Suprapubic skin (tissue), 4 donors: ENCODE measurements around the gene CHRM1.

ENCODE experiments used
- POLR2A ChIP-seq, 2 donors: fragments of 450-650 bp; IDR thresholded peaks; one replicate each; pipeline ENCODE4 v1.6.1; 2017; ENCODE audit warnings: antibody characterized with exemption in 2 of 2, mild to moderate bottlenecking in 2 of 2, moderate library complexity in 2 of 2
- POLR2AphosphoS5 ChIP-seq, 3 donors: sonication (generic); formaldehyde crosslinking; IDR thresholded peaks; one replicate each; pipeline ENCODE4 v1.6.1; 2017; ENCODE audit warnings: antibody characterized with exemption in 3 of 3
- TF ChIP-seq, protein P1 (sequence below), 2 donors: fragments of 200-600 bp in 1 of 2; fragments of 450-650 bp in 1 of 2; sonication (generic) in 1 of 2; IDR thresholded peaks; one replicate each; pipeline ENCODE4 v1.5.1; 2016 to 2019; ENCODE audit warnings: antibody characterized with exemption in 2 of 2, mild to moderate bottlenecking in 1 of 2, moderate library complexity in 1 of 2

- TF ChIP-seq, protein P1, sequence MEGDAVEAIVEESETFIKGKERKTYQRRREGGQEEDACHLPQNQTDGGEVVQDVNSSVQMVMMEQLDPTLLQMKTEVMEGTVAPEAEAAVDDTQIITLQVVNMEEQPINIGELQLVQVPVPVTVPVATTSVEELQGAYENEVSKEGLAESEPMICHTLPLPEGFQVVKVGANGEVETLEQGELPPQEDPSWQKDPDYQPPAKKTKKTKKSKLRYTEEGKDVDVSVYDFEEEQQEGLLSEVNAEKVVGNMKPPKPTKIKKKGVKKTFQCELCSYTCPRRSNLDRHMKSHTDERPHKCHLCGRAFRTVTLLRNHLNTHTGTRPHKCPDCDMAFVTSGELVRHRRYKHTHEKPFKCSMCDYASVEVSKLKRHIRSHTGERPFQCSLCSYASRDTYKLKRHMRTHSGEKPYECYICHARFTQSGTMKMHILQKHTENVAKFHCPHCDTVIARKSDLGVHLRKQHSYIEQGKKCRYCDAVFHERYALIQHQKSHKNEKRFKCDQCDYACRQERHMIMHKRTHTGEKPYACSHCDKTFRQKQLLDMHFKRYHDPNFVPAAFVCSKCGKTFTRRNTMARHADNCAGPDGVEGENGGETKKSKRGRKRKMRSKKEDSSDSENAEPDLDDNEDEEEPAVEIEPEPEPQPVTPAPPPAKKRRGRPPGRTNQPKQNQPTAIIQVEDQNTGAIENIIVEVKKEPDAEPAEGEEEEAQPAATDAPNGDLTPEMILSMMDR (IDR thresholded peaks at IDR 0.05) = no peak
- TF ChIP-seq POLR2AphosphoS5 (IDR thresholded peaks at IDR 0.05) (no peak), POLR2A (IDR thresholded peaks at IDR 0.05) (no peak)
These were observed 37.6 kb upstream of the CHRM1 start for GRCh38 chr11:62958547-62959421.
